GM12878 (cell line): ENCODE measurements around the gene MRPS23.

Source experiments
- HDAC6 ChIP-seq: fragments of 200-600 bp; sonication (generic); IDR thresholded peaks from one replicate; pipeline ENCODE4 v1.8.0; 2017; ENCODE audit warnings: antibody characterized with exemption; ENCODE audit not compliant: unreplicated experiment
- SP1 ChIP-seq: IDR thresholded peaks from one replicate; pipeline ENCODE4 v1.6.1; 2011; ENCODE audit warnings: low read depth, low read length

GRCh38 chr17:57852092-57852954, 2.5 kb upstream of the MRPS23 start:
- TF ChIP-seq HDAC6 = no peak
- TF ChIP-seq SP1 = no peak
